HepG2 (cell line): Measurements from ENCODE around the gene DNAJA3. TPM values are rescaled to one million over a fixed set of nuclear protein-coding genes. Genes with fewer than 3 reads are reported as not detected.

Experiments
- ATAC-seq: fragments of 200-7000 bp; cut with Tn5 transposase; 3 replicates; pipeline ENCODE4 v1.9.1; 2020; ENCODE audit warnings: mild to moderate bottlenecking, moderate library complexity
- BruUV-seq: library from RNA; stranded (reverse); fragments of 400-500 nt; replicated peaks from 2 replicates; lab custom pipeline; 2021; lab: Mats Ljungman, UMichigan
- CTCF ChIA-PET: fragments of 300-600 bp; formaldehyde crosslinking; extraction: SDS; loops from one replicate; lab custom pipeline; 2021; ENCODE audit warnings: low total read pairs, inconsistent platforms, low intra/inter-chr PET ratio; lab: Yijun Ruan, JAX
- POLR2A ChIA-PET: fragments of 350-600 bp; sonication (Branson Sonifier 250); formaldehyde crosslinking; loops from one replicate; lab custom pipeline; 2020; ENCODE audit warnings: antibody characterized with exemption, inconsistent platforms; lab: Yijun Ruan, JAX
- DNase-seq: peaks from one replicate; pipeline ENCODE4 v3.0.0-alpha.2; 2015; ENCODE audit warnings: low spot score
- FAIRE-seq: peaks from 3 replicates; lab custom pipeline; 2011; peaks lifted over from hg19 to GRCh38; lab: Jason Lieb, UNC
- H2AFZ ChIP-seq: one replicate; pipeline ENCODE4 v1.6.1; 2011; ENCODE audit warnings: low read length, inconsistent platforms
- H3K27ac ChIP-seq: fragments of 300-600 bp; 3 replicates; pipeline ENCODE4 v1.8.0; 2011; ENCODE audit warnings: mixed run types, mild to moderate bottlenecking, mixed read lengths, low read length, inconsistent platforms; ENCODE audit not compliant: insufficient read depth; ENCODE audit errors: extremely low read length
- H3K27me3 ChIP-seq, 2 experiments: fragments of 200-600 bp in 1 of 2; 2 replicates in 1 of 2; 3 replicates in 1 of 2; pipeline versions ENCODE4 v1.6.0 to v1.8.0; 2011; ENCODE audit warnings: low read length in 2 of 2, mild to moderate bottlenecking in 2 of 2, moderate library complexity in 2 of 2, inconsistent platforms in 1 of 2; ENCODE audit not compliant: insufficient read depth in 2 of 2, control insufficient read depth in 1 of 2
- H3K36me3 ChIP-seq, 2 experiments: fragments of 200-600 bp in 1 of 2; replicated peaks in 1 of 2; 2 replicates in 1 of 2; 3 replicates in 1 of 2; pipeline versions ENCODE4 v1.5.1 to v1.8.0; 2011; ENCODE audit warnings: low read length in 2 of 2, inconsistent platforms in 1 of 2; ENCODE audit not compliant: insufficient read depth in 2 of 2, control insufficient read depth in 1 of 2
- H3K4me1 ChIP-seq: 2 replicates; pipeline ENCODE4 v1.5.1; 2012; ENCODE audit warnings: low read length, inconsistent platforms; ENCODE audit not compliant: insufficient read depth
- H3K4me2 ChIP-seq: 2 replicates; pipeline ENCODE4 v1.6.0; 2011; ENCODE audit warnings: low read depth, low read length, inconsistent platforms
- H3K4me3 ChIP-seq, 3 experiments: fragments of 200-600 bp in 1 of 3; sonication (generic), shearing (Covaris generic) in 1 of 3; replicated peaks in 1 of 3; 2 replicates each; pipeline ENCODE4 v1.5.1; 2011 to 2016; ENCODE audit warnings: low read length in 3 of 3, inconsistent platforms in 2 of 3, low read depth in 2 of 3, mild to moderate bottlenecking in 2 of 3, control low read depth in 1 of 3, mixed read lengths in 1 of 3; ENCODE audit not compliant: insufficient read depth in 1 of 3
- H3K79me2 ChIP-seq: one replicate; pipeline ENCODE4 v1.6.1; 2011; ENCODE audit warnings: low read length, inconsistent platforms; ENCODE audit not compliant: insufficient read depth
- H3K9ac ChIP-seq: 2 replicates; pipeline ENCODE4 v1.6.0; 2011; ENCODE audit warnings: mild to moderate bottlenecking, low read depth, low read length, inconsistent platforms; ENCODE audit not compliant: insufficient read depth
- H3K9me3 ChIP-seq: 2 replicates; pipeline ENCODE4 v1.5.1; 2012; ENCODE audit warnings: mild to moderate bottlenecking, low read length
- H4K20me1 ChIP-seq: 2 replicates; pipeline ENCODE4 v1.6.0; 2011; ENCODE audit warnings: inconsistent platforms, mild to moderate bottlenecking, low read length, moderate library complexity; ENCODE audit not compliant: insufficient read depth
- RFXAP ChIP-seq: sonication (generic); formaldehyde crosslinking; IDR thresholded peaks from 2 replicates; pipeline ENCODE4 v1.4.0; 2020; ENCODE audit warnings: missing genetic modification reagents, borderline replicate concordance
- ZBTB38 ChIP-seq: sonication (generic); formaldehyde crosslinking; IDR thresholded peaks from 2 replicates; pipeline ENCODE4 v1.5.1; 2020; ENCODE audit warnings: mild to moderate bottlenecking, missing genetic modification reagents
- ZNF275 ChIP-seq: sonication (generic); formaldehyde crosslinking; IDR thresholded peaks from 2 replicates; pipeline ENCODE4 v1.8.0; 2022; ENCODE audit warnings: missing genetic modification reagents, mild to moderate bottlenecking, inconsistent platforms, borderline replicate concordance
- ZSCAN20 ChIP-seq: sonication (generic); formaldehyde crosslinking; IDR thresholded peaks from 2 replicates; pipeline ENCODE4 v1.4.0; 2020; ENCODE audit warnings: missing genetic modification reagents, mild to moderate bottlenecking, borderline replicate concordance
- WGBS: methylation state at CpG from one replicate; pipeline ENCODE4 v1.1.6; 2017; ENCODE audit warnings: low lambda C conversion rate; 5-methylcytosine and 5-hydroxymethylcytosine counted together
- in situ Hi-C: cut with HindIII; loops from 2 replicates; pipeline ENCODE4 v1.10.0; 2017; ENCODE audit warnings: low pct_unique_long_range_greater_than_20kb; ENCODE audit not compliant: extremely low pct_ligation_motif_present
- intact Hi-C: fragments of 100-400 bp; cut with micrococcal nuclease; formaldehyde crosslinking; loops from one replicate; pipeline ENCODE4 v1.10.0; 2022; ENCODE audit not compliant: unreplicated experiment
- polyA plus RNA-seq, 8 experiments: library from polyadenylated mRNA; depleted of rRNA in 3 of 8; stranded (reverse) in 7 of 8; unstranded in 1 of 8; fragments of >200 nt; fragmentation: Illumina TruSeq in 4 of 8; extraction: Trizol in 4 of 8; gene quantifications; 2 replicates each; pipeline versions ENCODE4 v1.2.1 to v1.2.3, GENCODE V29; 2011 to 2016; ENCODE audit warnings: low read depth in 4 of 8, missing spikeins in 1 of 8, mixed read lengths in 1 of 8; ENCODE audit not compliant: insufficient read depth in 1 of 8
- total RNA-seq, 5 experiments: library from RNA; depleted of rRNA; stranded (reverse); fragments of >200 nt; fragmentation: Illumina TruSeq; extraction: Trizol; gene quantifications; 2 replicates each; pipeline ENCODE4 v1.2.3, GENCODE V29; 2016; ENCODE audit warnings: low read depth in 1 of 5
- TF ChIP-seq, protein P1 (sequence below): sonication (generic); formaldehyde crosslinking; IDR thresholded peaks from 2 replicates; pipeline ENCODE4 v1.5.1; 2020; ENCODE audit warnings: missing genetic modification reagents, mild to moderate bottlenecking, borderline replicate concordance
- TF ChIP-seq, protein P2 (sequence below): sonication (generic); formaldehyde crosslinking; IDR thresholded peaks from 2 replicates; pipeline ENCODE4 v1.4.0; 2020; ENCODE audit warnings: missing genetic modification reagents

Gene DNAJA3
- total and polyA plus RNA-seq, 2 of the 13 experiments (the other 11 are each of a cell fraction or from before 2014, with no cell fraction given): 77.0 to 83.3 TPM

GRCh38 chr16:4401510-4401909, 24.2 kb upstream of the DNAJA3 start:
- intact Hi-C loops: no loop called here
- POLR2A ChIA-PET: interaction anchor here (1.2 to 2.0 kb wide), 2 partner anchors 31 to 42 kb away, joined by 3 to 6 read pairs; no protein-coding TSS in a partner anchor
- 92% methylated on average over 12 of the region's 12 CpGs for WGBS

More at GRCh38 chr16:4401510-4401909, 24.2 kb upstream of the DNAJA3 start:
- FAIRE-seq (no peak), DNase-seq (no peak), ATAC-seq (no peak)
- Histone ChIP-seq H3K9ac (no peak overlapping the region), H3K27me3 (no peaks in the 10 kb centered on the region), H3K4me3 (no peak overlapping the region), H3K79me2 (no peaks in the 10 kb centered on the region), H3K36me3 (peaks cover 1 to 11% of the 10 kb centered on the region in 2 experiments; a peak in 4 of 5 replicates), H3K9me3 (no peaks in the 10 kb centered on the region), H4K20me1 (no peaks in the 10 kb centered on the region), H3K4me2 (no peak overlapping the region), H3K27ac (no peak overlapping the region), H2AFZ (no peak overlapping the region), H3K4me1 (peaks cover 23% of the 10 kb centered on the region)
- no TSS peak for BruUV-seq
- TF ChIP-seq ZSCAN20 (CRISPR knock-in tag) (no peak), ZBTB38 (CRISPR knock-in tag) (peak; percentile 45; the same call in 1 of the 2 replicates), RFXAP (CRISPR knock-in tag) (no peak), ZNF275 (CRISPR knock-in tag) (no peak)
- TF ChIP-seq, protein P1, sequence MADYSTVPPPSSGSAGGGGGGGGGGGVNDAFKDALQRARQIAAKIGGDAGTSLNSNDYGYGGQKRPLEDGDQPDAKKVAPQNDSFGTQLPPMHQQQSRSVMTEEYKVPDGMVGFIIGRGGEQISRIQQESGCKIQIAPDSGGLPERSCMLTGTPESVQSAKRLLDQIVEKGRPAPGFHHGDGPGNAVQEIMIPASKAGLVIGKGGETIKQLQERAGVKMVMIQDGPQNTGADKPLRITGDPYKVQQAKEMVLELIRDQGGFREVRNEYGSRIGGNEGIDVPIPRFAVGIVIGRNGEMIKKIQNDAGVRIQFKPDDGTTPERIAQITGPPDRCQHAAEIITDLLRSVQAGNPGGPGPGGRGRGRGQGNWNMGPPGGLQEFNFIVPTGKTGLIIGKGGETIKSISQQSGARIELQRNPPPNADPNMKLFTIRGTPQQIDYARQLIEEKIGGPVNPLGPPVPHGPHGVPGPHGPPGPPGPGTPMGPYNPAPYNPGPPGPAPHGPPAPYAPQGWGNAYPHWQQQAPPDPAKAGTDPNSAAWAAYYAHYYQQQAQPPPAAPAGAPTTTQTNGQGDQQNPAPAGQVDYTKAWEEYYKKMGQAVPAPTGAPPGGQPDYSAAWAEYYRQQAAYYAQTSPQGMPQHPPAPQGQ (CRISPR knock-in tag): no peak
- TF ChIP-seq, protein P2, sequence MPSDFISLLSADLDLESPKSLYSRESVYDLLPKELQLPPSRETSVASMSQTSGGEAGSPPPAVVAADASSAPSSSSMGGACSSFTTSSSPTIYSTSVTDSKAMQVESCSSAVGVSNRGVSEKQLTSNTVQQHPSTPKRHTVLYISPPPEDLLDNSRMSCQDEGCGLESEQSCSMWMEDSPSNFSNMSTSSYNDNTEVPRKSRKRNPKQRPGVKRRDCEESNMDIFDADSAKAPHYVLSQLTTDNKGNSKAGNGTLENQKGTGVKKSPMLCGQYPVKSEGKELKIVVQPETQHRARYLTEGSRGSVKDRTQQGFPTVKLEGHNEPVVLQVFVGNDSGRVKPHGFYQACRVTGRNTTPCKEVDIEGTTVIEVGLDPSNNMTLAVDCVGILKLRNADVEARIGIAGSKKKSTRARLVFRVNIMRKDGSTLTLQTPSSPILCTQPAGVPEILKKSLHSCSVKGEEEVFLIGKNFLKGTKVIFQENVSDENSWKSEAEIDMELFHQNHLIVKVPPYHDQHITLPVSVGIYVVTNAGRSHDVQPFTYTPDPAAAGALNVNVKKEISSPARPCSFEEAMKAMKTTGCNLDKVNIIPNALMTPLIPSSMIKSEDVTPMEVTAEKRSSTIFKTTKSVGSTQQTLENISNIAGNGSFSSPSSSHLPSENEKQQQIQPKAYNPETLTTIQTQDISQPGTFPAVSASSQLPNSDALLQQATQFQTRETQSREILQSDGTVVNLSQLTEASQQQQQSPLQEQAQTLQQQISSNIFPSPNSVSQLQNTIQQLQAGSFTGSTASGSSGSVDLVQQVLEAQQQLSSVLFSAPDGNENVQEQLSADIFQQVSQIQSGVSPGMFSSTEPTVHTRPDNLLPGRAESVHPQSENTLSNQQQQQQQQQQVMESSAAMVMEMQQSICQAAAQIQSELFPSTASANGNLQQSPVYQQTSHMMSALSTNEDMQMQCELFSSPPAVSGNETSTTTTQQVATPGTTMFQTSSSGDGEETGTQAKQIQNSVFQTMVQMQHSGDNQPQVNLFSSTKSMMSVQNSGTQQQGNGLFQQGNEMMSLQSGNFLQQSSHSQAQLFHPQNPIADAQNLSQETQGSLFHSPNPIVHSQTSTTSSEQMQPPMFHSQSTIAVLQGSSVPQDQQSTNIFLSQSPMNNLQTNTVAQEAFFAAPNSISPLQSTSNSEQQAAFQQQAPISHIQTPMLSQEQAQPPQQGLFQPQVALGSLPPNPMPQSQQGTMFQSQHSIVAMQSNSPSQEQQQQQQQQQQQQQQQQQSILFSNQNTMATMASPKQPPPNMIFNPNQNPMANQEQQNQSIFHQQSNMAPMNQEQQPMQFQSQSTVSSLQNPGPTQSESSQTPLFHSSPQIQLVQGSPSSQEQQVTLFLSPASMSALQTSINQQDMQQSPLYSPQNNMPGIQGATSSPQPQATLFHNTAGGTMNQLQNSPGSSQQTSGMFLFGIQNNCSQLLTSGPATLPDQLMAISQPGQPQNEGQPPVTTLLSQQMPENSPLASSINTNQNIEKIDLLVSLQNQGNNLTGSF (CRISPR knock-in tag): 0 out of 2 replicates have a peak, but pooled peaks have one; percentile 16
- CTCF ChIA-PET: interaction anchor here (4.8 kb wide), 1 partner anchor 42 kb away, joined by 92 read pairs; no protein-coding TSS in a partner anchor
- in situ Hi-C loops: no loop called here
